ENCODE measurements around the gene CIB4.

Gene CIB4

GRCh38 chr2:26640781-26641564, at the start of gene CIB4:
Gene CIB4 (minus strand): TSS chr2:26641366. CDS start chr2:26641314, 52 bp downstream.
- FAIRE-seq (no peak), DNase-seq (ENCODE audit: insufficient read length, low spot score) (no peak)

GRCh38 chr2:26687801-26688200, 46.6 kb upstream of the CIB4 start:
- DNase-seq (ENCODE audit: insufficient read length, low spot score) = no peak
- FAIRE-seq = no peak

GRCh38 chr2:26687328-26687727, 46.2 kb upstream of the CIB4 start:
- no peak for DNase-seq (ENCODE audit: insufficient read length, low spot score)
- no peak for FAIRE-seq

GRCh38 chr2:26685989-26686839, 45.0 kb upstream of the CIB4 start:
- FAIRE-seq (no peak), DNase-seq (ENCODE audit: insufficient read length, low spot score) (no peak)

- DNase-seq (ENCODE audit: insufficient read length, low spot score) = no peak
- FAIRE-seq = no peak
Measured at GRCh38 chr2:26685341-26685740, 44.2 kb upstream of the CIB4 start.

- no peak for DNase-seq (ENCODE audit: insufficient read length, low spot score)
- no peak for FAIRE-seq
Measured at GRCh38 chr2:26683583-26683982, 42.4 kb upstream of the CIB4 start.

- FAIRE-seq (no peak), DNase-seq (ENCODE audit: insufficient read length, low spot score) (no peak)
Measured at GRCh38 chr2:26682155-26682554, 41.0 kb upstream of the CIB4 start.

- DNase-seq (ENCODE audit: insufficient read length, low spot score) = no peak
- FAIRE-seq = no peak
Measured at GRCh38 chr2:26681656-26682055, 40.5 kb upstream of the CIB4 start.

GRCh38 chr2:26679867-26680266, 38.7 kb upstream of the CIB4 start:
- DNase-seq (ENCODE audit: insufficient read length, low spot score) (no peak), FAIRE-seq (no peak)

- FAIRE-seq (no peak), DNase-seq (ENCODE audit: insufficient read length, low spot score) (no peak)
Measured at GRCh38 chr2:26678035-26678434, 36.9 kb upstream of the CIB4 start.

GRCh38 chr2:26675651-26676255, 34.6 kb upstream of the CIB4 start:
- DNase-seq (ENCODE audit: insufficient read length, low spot score) (no peak), FAIRE-seq (no peak)

GRCh38 chr2:26674771-26675170, 33.6 kb upstream of the CIB4 start:
- no peak for FAIRE-seq
- DNase-seq (ENCODE audit: insufficient read length, low spot score) = no peak

- no peak for FAIRE-seq
- no peak for DNase-seq (ENCODE audit: insufficient read length, low spot score)
Measured at GRCh38 chr2:26674002-26674751, 33.0 kb upstream of the CIB4 start.

GRCh38 chr2:26672818-26673393, 31.7 kb upstream of the CIB4 start:
- FAIRE-seq (no peak), DNase-seq (ENCODE audit: insufficient read length, low spot score) (no peak)

GRCh38 chr2:26672112-26672817, 31.1 kb upstream of the CIB4 start:
- no peak for FAIRE-seq
- no peak for DNase-seq (ENCODE audit: insufficient read length, low spot score)

- FAIRE-seq (no peak), DNase-seq (ENCODE audit: insufficient read length, low spot score) (no peak)
Measured at GRCh38 chr2:26671691-26672090, 30.5 kb upstream of the CIB4 start.

GRCh38 chr2:26670931-26671460, 29.8 kb upstream of the CIB4 start:
- no peak for FAIRE-seq
- DNase-seq (ENCODE audit: insufficient read length, low spot score) = no peak

GRCh38 chr2:26670171-26670570, 29.0 kb upstream of the CIB4 start:
- FAIRE-seq = no peak

GRCh38 chr2:26668856-26669750, 27.9 kb upstream of the CIB4 start:
- no peak for FAIRE-seq
- no peak for DNase-seq (ENCODE audit: insufficient read length, low spot score)

More at GRCh38 chr2:26670171-26670570, 29.0 kb upstream of the CIB4 start:
- no peak for DNase-seq (ENCODE audit: insufficient read length, low spot score)
